GM19099 (cell line): ENCODE measurements around the gene CAPN3.
A peak's percentile ranks its signal among the peaks of the same experiment; 100 is the strongest.

Experiments used
- POLR2A ChIP-seq: IDR thresholded peaks from 3 replicates; pipeline ENCODE4 v1.6.1; 2011; ENCODE audit warnings: low read depth; ENCODE audit not compliant: insufficient read length; ENCODE audit errors: extremely low read depth

CAPN3 gene

DNA sequence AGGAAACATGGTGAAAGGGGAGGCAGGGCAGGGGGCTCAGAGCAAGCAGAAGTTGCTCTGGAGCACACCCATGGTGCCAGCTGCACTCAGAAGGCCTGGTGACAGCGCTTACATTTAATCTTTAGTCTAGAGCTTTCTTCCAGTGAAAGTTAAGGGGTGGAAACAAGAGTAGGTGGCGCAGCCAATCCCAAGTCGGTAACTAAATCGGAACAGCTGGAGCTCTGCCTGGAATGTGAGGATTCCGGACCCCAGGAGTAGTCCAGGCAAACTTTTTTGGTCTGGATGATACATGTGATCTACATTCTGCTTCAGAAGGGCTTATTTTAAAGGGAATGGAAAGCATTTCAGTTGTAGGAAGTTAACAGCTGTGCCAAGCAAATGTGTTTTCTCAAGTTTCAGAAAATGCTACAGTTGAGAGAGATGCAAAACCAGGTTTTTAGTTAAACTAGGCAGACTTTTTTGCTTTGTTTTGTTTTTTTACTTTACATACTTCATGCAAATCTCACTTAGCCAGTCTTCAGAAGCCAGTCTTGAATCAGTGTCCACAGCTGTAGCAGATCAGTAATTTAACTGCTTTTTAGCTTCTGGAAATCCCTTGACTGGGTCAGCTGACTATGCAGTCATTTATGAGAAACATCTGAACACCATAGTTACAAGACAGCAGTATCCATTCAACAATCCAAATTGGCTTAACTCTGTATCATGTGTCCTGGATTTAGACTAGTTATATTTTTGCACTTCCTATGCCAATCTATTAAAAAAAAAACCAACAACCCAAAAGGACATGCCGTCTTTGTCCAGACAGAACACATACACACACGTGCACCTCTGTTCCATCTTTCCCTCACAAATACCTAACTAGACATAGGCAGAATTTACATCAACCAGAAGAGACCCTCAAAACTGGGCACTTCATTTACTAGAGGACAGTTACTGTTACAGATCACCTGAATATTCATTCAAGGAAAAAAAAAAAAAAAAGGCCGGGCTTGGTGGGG lies 98.4 kb downstream of the CAPN3 start:
- peak; percentile 24 for TF ChIP-seq POLR2A

DNA sequence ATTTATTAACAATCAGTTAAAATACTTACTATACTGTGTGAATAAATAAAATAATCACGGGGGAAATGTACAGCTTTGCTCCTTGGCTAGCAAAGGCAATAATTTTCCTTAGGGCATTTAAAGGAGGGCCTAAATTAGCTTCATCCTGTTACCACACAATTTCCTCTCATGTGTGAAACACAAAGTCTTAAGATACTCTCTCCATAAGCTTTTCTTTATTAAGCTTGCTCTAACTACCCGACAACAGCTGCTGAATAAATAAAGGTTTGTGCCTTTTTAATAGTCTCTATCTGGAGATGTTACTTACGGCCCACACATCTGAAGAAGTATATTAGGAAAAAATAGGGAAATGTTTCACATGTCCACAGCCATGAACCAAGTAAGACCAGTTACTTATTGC lies 102.0 kb downstream of the CAPN3 start:
- TF ChIP-seq POLR2A = no peak
